ENCODE measurements around the gene HMG20A. TPM values are rescaled to one million over a fixed set of nuclear protein-coding genes. Genes with fewer than 3 reads are reported as not detected.

The HMG20A gene
- total and polyA plus RNA-seq, 2 experiments from 2014 or later = 40.0 to 45.6 TPM

DNA sequence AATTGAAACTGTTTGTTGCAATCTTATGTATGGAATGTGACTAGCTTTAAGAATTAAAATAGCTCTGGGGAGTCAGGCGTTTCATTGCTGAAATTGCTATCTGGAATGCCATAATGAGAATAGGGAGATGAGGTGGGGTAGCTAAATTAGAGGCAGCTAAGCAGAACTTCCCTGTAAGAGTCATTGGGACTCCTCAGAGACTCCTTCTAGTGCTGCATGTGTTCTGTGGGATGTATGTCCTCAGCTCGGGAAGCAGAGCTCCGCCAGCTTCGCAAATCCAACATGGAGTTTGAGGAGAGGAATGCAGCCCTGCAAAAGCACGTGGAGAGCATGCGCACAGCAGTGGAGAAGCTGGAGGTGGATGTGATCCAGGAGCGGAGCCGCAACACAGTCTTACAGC is 57.4 kb downstream of the HMG20A start:
- TF ChIP-seq, protein P1, sequence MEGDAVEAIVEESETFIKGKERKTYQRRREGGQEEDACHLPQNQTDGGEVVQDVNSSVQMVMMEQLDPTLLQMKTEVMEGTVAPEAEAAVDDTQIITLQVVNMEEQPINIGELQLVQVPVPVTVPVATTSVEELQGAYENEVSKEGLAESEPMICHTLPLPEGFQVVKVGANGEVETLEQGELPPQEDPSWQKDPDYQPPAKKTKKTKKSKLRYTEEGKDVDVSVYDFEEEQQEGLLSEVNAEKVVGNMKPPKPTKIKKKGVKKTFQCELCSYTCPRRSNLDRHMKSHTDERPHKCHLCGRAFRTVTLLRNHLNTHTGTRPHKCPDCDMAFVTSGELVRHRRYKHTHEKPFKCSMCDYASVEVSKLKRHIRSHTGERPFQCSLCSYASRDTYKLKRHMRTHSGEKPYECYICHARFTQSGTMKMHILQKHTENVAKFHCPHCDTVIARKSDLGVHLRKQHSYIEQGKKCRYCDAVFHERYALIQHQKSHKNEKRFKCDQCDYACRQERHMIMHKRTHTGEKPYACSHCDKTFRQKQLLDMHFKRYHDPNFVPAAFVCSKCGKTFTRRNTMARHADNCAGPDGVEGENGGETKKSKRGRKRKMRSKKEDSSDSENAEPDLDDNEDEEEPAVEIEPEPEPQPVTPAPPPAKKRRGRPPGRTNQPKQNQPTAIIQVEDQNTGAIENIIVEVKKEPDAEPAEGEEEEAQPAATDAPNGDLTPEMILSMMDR (IDR thresholded peaks at IDR 0.05; ENCODE audit: low read depth, low read length) = no peak

DNA sequence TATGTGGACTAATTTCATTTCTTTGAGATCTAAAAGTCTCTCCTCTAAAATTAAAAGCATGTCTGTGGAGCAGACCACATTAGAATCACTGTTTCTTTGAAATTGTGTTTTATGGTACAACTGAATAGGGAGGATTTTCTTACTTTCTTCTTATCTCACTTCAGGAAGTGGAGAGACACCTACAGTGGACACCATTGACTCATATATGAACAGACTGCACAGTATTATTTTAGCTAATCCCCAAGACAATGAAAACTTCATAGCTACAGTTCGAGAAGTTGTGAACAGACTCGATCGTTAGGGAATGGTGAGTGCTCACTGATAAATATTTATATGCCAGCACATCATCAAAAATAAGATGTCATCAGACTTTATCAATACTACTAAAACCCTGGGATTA is 58.3 kb downstream of the HMG20A start:
- H3K27ac ChIP-seq = no peak overlapping the region

More for the DNA sequence above, 57.4 kb downstream of the HMG20A start:
- H3K27me3 ChIP-seq = no peaks in the 10 kb centered on the region
- no peaks in the 10 kb centered on the region for H3K9me3 ChIP-seq (ENCODE audit: low read depth)
- H3K4me3 ChIP-seq = no peak overlapping the region
- H3K4me1 ChIP-seq (ENCODE audit: low read depth) = peaks cover 22% of the 10 kb centered on the region
- peaks cover 45% of the 10 kb centered on the region for H3K36me3 ChIP-seq
- no peak overlapping the region for H3K27ac ChIP-seq
- no peak for DNase-seq (ENCODE audit: low read depth in 1 of 2, low spot score in 1 of 2)

DNA sequence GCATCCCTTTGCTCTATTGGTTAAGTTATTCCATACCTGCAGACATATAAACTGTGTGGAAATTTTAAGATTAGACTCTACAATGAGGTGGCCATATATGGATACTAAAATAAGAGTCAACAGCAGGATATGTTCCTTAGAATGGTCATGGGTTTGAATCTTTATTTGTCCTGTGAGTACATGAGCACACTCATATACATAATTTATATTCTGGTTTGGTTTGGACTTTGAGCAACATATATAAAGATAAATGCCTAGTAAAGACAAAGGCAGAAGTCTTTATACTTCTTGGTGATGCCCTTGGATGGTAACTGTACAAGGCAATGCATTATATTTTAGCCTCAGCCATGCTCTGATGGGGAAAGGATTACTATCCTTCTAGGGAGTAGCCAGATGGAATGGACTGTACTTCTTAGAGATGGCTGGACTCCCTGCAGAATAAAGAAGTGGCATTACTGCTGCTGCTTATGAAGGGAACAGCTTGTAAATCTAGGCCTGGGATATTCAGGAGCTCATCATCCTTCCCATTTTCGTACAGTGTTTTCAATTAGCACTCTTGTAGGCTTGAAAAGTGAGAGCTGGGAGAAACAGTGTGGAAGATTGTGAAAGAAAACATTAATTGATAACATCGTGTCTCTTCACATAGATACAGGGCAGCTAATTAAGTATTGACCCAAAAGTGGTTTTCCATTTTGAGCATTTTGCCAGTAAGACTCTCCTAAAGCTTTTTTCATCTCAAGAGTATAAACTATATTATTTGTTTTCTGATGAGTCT is 60.4 kb downstream of the HMG20A start:
- TF ChIP-seq, protein P1 (IDR thresholded peaks at IDR 0.05; ENCODE audit: low read depth, low read length) = no peak
- H3K36me3 ChIP-seq = peaks cover 45% of the 10 kb centered on the region
- H3K27me3 ChIP-seq = no peaks in the 10 kb centered on the region
- H3K27ac ChIP-seq = no peak overlapping the region
- peaks cover under 1% of the 10 kb centered on the region for H3K4me1 ChIP-seq (ENCODE audit: low read depth)
- no peaks in the 10 kb centered on the region for H3K9me3 ChIP-seq (ENCODE audit: low read depth)
- H3K4me3 ChIP-seq = no peak overlapping the region
- no peak for DNase-seq (ENCODE audit: low read depth in 1 of 2, low spot score in 1 of 2)

More for the DNA sequence above, 58.3 kb downstream of the HMG20A start:
- H3K36me3 ChIP-seq = peaks cover 42% of the 10 kb centered on the region
- H3K27me3 ChIP-seq = no peaks in the 10 kb centered on the region
- TF ChIP-seq, protein P1 (IDR thresholded peaks at IDR 0.05; ENCODE audit: low read depth, low read length) = no peak
- H3K4me1 ChIP-seq (ENCODE audit: low read depth) = peaks cover 20% of the 10 kb centered on the region
- H3K4me3 ChIP-seq = no peak overlapping the region
- H3K9me3 ChIP-seq (ENCODE audit: low read depth) = no peaks in the 10 kb centered on the region
- DNase-seq (ENCODE audit: low read depth in 1 of 2, low spot score in 1 of 2) = no peak

DNA sequence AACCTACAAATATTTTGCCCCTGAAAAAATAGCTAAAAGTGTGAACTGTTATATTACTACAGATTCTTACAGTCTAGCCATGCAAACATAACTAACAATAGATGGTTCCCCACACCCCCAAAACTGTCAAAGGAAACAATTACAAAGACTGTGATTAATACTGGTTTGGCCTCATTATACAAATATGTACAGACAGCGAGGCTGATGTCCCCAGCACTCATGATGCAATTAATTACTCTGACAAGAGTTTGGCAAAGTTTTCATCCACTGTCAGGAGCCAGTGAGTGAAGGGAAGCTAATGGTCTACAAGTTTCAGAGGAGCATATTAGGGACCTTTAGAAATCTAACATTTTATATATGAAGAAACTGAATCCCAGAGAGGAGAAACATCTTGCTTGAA is 61.0 kb downstream of the HMG20A start:
- H3K36me3 ChIP-seq = peaks cover 45% of the 10 kb centered on the region
- no peaks in the 10 kb centered on the region for H3K9me3 ChIP-seq (ENCODE audit: low read depth)
- H3K4me1 ChIP-seq (ENCODE audit: low read depth) = peaks cover 1% of the 10 kb centered on the region
- DNase-seq (ENCODE audit: low read depth in 1 of 2, low spot score in 1 of 2) = peak in 1 of 2 donors; percentile 67
- no peak overlapping the region for H3K27ac ChIP-seq
- H3K27me3 ChIP-seq = no peaks in the 10 kb centered on the region
- TF ChIP-seq, protein P1 (IDR thresholded peaks at IDR 0.05; ENCODE audit: low read depth, low read length) = no peak
- H3K4me3 ChIP-seq = no peak overlapping the region

DNA sequence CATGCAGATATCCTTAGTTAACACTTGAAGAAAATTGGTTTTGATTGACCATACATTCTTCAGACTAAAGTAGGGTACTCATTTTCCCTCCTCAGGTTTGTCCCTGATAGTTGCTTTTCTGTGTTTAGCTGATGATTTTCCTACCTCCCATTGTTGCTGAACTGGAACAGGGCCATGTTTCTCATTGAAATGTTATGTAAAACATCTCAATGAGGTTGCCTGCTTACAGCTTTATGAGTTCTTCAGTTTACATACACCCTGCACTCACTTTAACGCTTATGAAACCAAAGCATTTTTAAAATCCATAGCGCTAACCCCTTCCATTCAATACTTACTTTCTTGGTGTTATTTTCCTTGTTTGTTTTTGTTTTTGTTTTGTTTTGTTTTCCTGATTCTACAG is 61.9 kb downstream of the HMG20A start:
- Histone ChIP-seq H3K36me3 (peaks cover 38% of the 10 kb centered on the region), H3K4me3 (no peak overlapping the region)

More for the DNA sequence above, 61.9 kb downstream of the HMG20A start:
- H3K4me1 ChIP-seq (ENCODE audit: low read depth) = peaks cover 6% of the 10 kb centered on the region
- H3K27me3 ChIP-seq = no peaks in the 10 kb centered on the region
- H3K27ac ChIP-seq = peak overlapping the region; percentile 22
- peak in 1 of 2 donors; percentile 81 for DNase-seq (ENCODE audit: low read depth in 1 of 2, low spot score in 1 of 2)
- TF ChIP-seq, protein P1 (IDR thresholded peaks at IDR 0.05; ENCODE audit: low read depth, low read length) = no peak
- H3K9me3 ChIP-seq (ENCODE audit: low read depth) = no peaks in the 10 kb centered on the region

Measured in cardiac muscle cell (in vitro differentiated cells and primary cell).